Activated CD4-positive, alpha-beta T cell treated with anti-CD3 and anti-CD28 coated beads, Interleukin-2, amount 50 U/mL, for 16 hours (primary cell): ENCODE measurements around the gene HMX1.

Experiments used
- DNase-seq: peaks from one replicate; pipeline ENCODE4 v3.0.0-alpha.2; 2020

HMX1 gene

GRCh38 chr4:8867624-8868320 lies 3.9 kb downstream of the HMX1 start:
- DNase-seq: no peak

DNA sequence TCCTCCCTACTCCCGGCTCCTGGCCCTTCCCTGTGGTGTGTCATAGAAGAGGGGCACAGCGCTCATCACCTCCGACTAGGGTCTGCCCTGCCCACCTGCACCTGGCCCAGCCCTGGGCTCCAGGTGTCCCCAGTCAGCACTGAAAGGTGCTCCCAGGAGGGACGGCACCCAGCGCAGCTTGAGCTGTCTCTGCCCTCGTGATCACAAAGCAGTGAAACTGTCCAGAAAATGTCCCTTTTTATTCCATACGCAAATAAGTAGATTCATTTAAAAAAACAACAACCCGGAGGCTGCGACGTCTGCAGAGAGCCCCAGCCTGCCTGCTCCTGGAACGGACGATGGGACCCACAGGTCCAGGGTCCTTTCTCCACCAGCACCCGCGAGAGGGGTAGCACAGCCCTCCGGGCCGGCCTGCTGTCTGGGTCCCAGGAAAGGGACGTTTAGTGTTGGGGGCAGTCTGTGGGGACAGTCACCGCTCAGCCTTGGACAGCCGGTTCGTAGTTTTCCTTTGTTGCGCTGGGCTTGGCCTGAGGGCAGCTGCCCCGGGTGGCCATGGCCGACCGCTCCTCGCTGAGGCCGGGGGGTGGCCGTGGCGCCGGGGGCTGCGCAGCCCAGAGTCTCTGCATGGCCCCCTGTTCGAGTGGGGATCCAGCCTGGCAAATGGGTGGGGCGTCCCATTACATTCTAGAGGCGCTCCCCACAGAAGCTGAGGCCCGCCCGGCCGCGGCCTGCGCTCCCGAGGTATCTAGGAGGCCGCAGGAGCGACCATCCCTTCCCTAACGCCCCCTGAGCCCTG lies 4.6 kb downstream of the HMX1 start:
- no peak for DNase-seq

DNA sequence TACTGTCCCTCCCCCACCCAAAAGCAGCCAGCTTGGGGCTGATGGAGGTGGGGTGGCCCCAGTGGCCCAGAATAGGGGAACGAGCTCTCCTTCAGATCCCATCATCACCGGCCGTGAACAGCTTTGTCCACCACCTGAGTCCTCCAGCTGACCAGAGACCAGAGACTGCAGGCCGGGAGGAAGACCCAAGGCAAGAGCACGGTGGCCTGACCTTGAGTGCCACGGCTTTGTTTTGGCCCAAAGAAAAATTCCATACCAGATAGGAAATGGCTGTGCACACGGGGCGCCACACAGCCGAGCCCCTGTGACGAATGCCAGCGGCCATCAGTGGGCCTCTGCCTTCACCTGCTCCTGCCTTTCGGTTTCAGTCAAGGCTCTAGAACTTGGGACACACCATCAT lies 5.2 kb downstream of the HMX1 start:
- DNase-seq: no peak

GRCh38 chr4:8865681-8866310 lies 5.8 kb downstream of the HMX1 start:
- DNase-seq: no peak

DNA sequence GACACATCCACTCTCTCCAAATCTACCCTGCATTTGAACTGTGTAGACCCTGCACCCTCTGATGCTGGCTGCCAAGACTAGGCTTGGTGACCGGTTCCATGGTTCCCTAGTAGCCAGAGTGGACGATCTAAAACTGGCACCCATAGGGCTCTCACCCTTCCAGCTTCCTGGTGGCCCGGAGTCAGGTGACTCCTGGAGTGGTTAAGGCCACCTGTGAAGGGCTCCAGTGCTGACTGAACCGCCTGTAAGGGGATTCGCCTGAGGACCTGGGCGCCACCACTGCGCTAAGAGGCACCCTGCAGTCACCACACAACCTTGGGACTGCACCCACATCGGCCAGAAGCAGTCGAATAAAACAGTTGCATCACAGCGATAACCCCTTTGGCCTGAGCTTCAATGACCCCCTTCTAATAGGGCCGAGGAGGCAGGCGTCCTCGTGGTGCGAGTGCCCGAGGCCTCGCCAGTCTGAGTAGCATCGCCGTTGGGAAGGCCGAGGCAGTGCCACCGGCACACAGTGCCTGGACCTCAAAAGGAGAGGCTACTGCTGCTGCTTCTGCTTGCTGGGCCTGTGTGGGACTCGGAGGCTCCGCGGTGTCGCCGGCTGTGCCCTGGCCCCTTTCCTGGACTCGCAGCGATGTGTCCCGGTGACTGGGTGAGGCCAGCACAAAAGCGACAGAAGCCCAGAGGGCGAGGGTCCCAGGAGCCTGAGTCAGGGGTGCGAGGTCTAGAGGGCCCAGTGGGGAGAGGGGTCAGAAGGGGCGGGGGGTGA lies 6.5 kb downstream of the HMX1 start:
- DNase-seq: no peak

DNA sequence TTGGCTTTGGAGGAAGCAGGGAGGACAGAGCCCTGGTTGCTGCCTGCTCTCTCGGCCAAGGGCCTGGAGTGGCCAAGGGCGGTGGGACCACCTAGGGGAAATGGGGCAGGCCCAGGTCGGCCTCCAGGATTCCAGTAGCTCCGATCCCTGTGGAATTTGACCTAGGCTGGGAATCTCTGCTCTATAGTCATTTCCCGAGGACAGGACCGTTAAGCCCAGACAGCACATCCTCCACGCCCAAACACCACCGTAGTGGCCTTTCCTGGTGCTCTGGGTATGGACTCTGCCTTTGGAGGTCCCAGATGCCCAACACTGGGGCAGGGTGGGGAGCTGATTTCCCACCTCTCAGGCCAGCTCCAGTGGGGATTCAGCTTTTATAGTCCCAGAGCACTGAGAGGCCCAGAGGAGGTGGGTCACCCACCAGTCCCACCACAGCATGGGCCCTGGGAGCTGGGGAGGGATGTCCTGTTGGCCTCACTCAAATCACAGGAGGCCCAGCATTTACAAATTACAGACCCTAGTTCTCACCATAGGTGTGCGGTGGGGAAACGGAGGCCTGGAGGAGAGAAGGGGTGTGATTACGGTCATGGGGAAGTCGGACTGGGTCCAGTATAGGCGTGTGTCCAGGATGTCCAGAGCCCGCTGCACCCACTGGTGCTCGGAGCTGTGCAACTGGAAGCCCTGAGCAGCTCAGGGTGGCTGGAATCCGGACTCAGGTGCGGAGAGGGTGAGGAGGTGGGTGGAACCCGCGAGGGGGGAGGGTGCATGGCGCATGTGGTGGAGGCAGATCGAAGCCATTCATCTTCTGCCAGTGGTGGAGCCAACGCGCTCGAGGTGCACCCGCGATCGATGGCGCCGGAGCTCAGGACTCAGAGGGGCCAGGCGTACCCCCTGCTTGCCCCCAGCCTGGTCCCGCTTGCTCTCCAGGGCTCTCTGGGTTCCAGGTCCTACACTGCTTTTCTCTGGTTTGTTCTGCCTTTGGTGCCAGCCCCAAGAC lies 7.7 kb downstream of the HMX1 start:
- DNase-seq: no peak

DNA sequence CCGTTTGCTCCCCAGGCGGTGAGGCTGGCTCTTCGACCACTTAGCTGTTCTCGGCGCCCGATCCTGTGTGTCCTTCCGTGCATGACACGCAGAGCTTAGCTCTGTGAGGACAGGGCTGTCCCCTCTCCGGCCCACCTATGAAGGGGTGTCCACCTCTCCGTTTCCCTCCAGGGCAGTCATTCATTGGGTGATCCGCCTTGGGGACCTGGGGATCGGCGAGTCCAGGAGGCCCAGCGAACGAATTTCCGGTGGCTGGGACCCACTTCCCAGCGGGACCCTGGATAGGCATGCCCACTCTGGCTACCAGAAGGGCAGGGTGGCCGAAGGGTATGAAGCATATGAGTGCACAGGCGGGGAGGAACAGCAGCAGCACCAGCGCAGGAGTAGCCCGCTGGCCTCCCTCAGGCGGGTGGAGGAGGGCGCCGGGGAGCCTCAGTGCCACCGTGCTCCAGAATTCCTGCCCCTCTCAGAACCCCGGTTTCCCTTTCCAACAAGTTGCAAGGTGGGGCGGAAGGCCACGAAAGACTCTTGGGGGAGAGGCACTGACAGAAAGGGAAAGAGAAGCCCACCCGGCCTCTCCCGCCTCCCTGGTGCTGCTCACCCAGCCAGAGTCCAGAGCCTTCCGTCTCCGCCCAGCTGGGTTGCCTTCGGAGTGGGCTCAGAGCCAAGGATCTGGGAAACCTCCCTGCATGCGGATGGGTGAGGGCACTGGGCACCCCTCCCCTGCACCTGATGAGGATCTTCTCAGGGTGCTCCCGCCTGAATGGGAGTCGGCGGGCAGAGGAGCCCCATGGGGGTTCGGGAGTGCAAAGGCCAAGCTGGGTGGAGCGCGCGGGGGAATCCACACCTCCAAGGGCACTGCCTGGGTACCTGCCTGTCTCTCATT lies 8.6 kb downstream of the HMX1 start:
- no peak for DNase-seq

GRCh38 chr4:8862334-8862733 lies 9.3 kb downstream of the HMX1 start:
- DNase-seq: no peak

GRCh38 chr4:8861576-8862295 lies 9.9 kb downstream of the HMX1 start:
- no peak for DNase-seq

DNA sequence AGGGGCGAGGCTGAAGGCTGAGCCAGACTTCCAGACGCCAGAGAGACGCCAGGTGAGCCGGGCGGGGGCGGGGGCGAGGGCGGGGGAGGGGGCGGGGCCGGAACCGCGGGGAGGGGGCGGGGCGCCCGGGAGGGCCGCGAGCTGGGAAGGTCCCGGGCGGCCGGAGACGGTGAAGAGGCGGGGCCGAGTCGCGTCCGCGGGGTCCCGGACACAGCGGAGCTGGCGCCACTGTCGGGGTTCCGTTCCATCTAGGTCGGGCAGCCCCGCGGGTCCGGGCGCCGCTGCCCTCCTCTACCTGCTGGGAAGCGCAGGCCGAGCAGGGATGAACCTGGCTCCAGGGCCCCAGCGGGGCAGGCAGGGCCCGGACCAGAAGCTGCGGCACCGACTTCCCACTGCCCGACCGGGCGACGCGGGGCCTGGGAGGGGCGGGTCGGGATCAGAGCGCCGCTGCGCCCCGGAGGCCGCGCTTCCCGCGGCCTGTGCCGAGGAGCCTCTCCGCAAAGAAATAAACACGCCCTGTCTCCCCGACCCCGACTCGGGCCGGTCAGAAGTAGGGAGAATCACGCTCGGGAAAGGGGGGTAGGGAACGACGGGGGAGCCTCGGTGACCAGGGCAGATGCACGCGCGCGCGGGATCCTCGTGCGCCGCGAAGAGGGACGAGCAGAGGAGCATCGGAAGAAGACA lies 10.6 kb downstream of the HMX1 start:
- no peak for DNase-seq

DNA sequence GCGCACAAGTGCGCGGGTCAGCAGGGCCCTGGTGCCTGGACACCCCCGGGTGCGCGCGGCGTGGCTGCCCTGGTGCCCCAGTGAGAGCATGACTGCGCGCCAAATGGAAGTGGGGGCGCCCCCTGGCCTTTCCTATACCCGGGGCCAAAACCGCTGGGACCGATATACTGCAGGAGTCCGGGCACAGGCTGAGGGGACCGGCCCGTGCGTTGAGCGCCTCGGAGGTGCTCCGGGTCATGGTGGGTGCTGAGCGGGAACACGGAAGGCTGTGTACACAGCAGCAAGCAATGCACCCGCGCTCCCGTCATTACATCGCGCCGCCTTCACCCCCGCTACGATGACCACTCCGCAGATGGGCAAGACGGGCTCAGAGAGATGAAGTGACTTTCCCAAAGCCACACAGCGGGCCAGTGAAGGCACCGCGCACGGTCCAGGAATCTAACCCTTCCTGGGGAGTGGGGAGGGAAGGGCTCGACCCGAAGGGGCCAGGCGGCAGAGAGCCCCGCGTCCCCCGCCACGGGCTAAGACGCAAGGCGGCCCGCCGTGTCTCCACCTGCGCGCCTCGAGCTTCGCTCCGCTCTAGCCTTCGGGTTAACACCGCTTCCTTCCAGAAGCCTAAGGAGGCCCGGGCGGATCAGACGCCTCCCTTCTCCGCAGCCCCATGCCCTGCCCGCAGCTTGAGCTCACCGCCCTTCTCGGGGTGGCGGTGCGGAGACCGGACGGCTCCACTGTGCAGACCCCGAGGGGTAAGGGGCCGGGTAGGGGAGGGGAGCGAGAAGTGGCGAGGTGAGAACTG lies 11.3 kb downstream of the HMX1 start:
- no peak for DNase-seq

GRCh38 chr4:8859550-8860095 lies 12.0 kb downstream of the HMX1 start:
- DNase-seq: no peak

- no peak for DNase-seq
These were observed 12.9 kb downstream of the HMX1 start for GRCh38 chr4:8858701-8859210.

GRCh38 chr4:8857766-8858700 lies 13.6 kb downstream of the HMX1 start:
- DNase-seq: no peak

DNA sequence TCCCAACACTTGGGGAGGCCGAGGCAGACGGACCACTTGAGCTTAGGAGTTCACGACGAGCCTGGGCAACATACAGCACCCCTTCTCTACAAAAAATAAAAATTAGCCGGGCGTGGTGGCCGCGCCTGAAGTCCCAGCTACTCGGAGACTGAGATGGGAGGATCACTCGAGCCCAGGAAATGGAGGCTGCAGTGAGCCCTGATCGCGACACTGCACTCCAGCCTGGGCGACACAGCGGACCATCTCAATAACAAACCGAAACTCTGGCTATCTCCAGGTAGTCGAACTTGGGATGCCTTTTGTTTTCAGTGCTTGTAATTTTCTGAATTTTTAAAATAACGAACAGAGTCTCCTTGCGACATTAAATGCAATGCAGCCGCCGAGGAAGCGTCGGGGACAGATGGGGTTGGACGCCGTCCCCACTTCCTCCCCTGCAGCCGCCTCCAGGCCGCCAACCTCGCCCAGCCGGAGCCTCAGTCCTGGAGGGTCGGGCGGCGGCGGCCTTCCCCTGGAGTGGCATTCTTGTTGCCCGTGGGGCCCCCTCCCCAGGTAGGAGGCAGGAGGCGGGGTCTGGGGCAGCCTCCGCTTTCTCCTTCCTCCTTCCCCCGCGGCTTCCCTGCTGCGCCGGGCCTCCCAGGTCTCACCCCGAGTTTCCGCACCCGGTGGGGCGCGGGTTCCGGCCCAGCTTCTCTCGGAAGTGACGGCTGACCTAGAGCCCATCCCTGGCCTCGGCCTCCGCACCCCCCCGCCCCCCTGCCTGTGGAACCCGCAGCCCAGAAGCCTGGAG lies 14.6 kb downstream of the HMX1 start:
- DNase-seq: no peak

GRCh38 chr4:8855818-8856245 lies 15.8 kb downstream of the HMX1 start:
- DNase-seq: no peak
